HepG2 (cell line): ENCODE measurements around the gene MRFAP1. TPM values are rescaled to one million over a fixed set of nuclear protein-coding genes. Genes with fewer than 3 reads are reported as not detected.

Source experiments
- ARID4A ChIP-seq: sonication (generic); formaldehyde crosslinking; IDR thresholded peaks from 2 replicates; pipeline ENCODE4 v1.5.0; 2020; ENCODE audit warnings: mild to moderate bottlenecking, missing genetic modification reagents, borderline replicate concordance
- ASH2L ChIP-seq: fragments of 300-600, 200-600 bp; sonication (generic); IDR thresholded peaks from 2 replicates; pipeline ENCODE4 v1.7.0; 2017; ENCODE audit warnings: low read depth, mild to moderate bottlenecking, moderate library complexity, mixed read lengths, low read length; ENCODE audit not compliant: insufficient read length
- MXD4 ChIP-seq: IDR thresholded peaks from 2 replicates; pipeline ENCODE4 v1.6.1; 2016; ENCODE audit warnings: mild to moderate bottlenecking, missing biosample characterization, missing genetic modification reagents
- MXI1 ChIP-seq: IDR thresholded peaks from 3 replicates; pipeline ENCODE4 v1.6.1; 2012; ENCODE audit warnings: low read depth, low read length, inconsistent platforms, borderline replicate concordance
- NFKB2 ChIP-seq: sonication (generic); formaldehyde crosslinking; IDR thresholded peaks from 2 replicates; pipeline ENCODE4 v1.4.0; 2020; ENCODE audit warnings: missing genetic modification reagents, borderline replicate concordance
- NR3C1 ChIP-seq: sonication (generic); formaldehyde crosslinking; IDR thresholded peaks from 2 replicates; pipeline ENCODE4 v1.4.0; 2020; ENCODE audit warnings: missing genetic modification reagents
- PBX3 ChIP-seq: sonication (generic); formaldehyde crosslinking; IDR thresholded peaks from 2 replicates; pipeline ENCODE4 v1.8.1; 2023; ENCODE audit warnings: missing genetic modification reagents, inconsistent platforms, borderline replicate concordance
- PHF5A ChIP-seq: IDR thresholded peaks from one replicate; pipeline ENCODE4 v1.6.1; 2018; ENCODE audit warnings: low read depth, missing genetic modification reagents; ENCODE audit not compliant: unreplicated experiment
- RXRB ChIP-seq: IDR thresholded peaks from 2 replicates; pipeline ENCODE4 v1.6.1; 2016; ENCODE audit warnings: borderline replicate concordance, missing genetic modification reagents, missing compliant biosample characterization
- SOX5 ChIP-seq: IDR thresholded peaks from 2 replicates; pipeline ENCODE4 v1.6.1; 2016; ENCODE audit warnings: borderline replicate concordance
- USF2 ChIP-seq, 2 experiments: sonication (generic) in 1 of 2; formaldehyde crosslinking in 1 of 2; IDR thresholded peaks; 2 replicates each; pipeline versions ENCODE4 v1.5.1 to v1.6.1; 2011 to 2020; ENCODE audit warnings: borderline replicate concordance in 1 of 2, low read depth in 1 of 2, low read length in 1 of 2, mild to moderate bottlenecking in 1 of 2, missing genetic modification reagents in 1 of 2, moderate library complexity in 1 of 2
- XRCC5 ChIP-seq: fragments of 200-400 bp; formaldehyde crosslinking; optimal IDR thresholded peaks from 2 replicates; pipeline ENCODE3; 2017; ENCODE audit warnings: mild to moderate bottlenecking, low read length
- YEATS2 ChIP-seq: sonication (generic); formaldehyde crosslinking; IDR thresholded peaks from 2 replicates; pipeline ENCODE4 v1.4.0; 2020; ENCODE audit warnings: missing genetic modification reagents, borderline replicate concordance
- YY1 ChIP-seq: IDR thresholded peaks from 2 replicates; pipeline ENCODE4 v1.6.1; 2011; ENCODE audit warnings: low read length, low read depth, moderate library complexity, mild to moderate bottlenecking; ENCODE audit not compliant: insufficient read depth, insufficient replicate concordance
- ZNF121 ChIP-seq: sonication (generic); formaldehyde crosslinking; IDR thresholded peaks from 2 replicates; pipeline ENCODE4 v1.5.0; 2020; ENCODE audit warnings: mild to moderate bottlenecking, missing genetic modification reagents
- polyA plus RNA-seq, 8 experiments: library from polyadenylated mRNA; depleted of rRNA in 3 of 8; stranded (reverse) in 7 of 8; unstranded in 1 of 8; fragments of >200 nt; fragmentation: Illumina TruSeq in 4 of 8; extraction: Trizol in 4 of 8; gene quantifications; 2 replicates each; pipeline versions ENCODE4 v1.2.1 to v1.2.3, GENCODE V29; 2011 to 2016; ENCODE audit warnings: low read depth in 4 of 8, missing spikeins in 1 of 8, mixed read lengths in 1 of 8; ENCODE audit not compliant: insufficient read depth in 1 of 8
- total RNA-seq, 5 experiments: library from RNA; depleted of rRNA; stranded (reverse); fragments of >200 nt; fragmentation: Illumina TruSeq; extraction: Trizol; gene quantifications; 2 replicates each; pipeline ENCODE4 v1.2.3, GENCODE V29; 2016; ENCODE audit warnings: low read depth in 1 of 5
- TF ChIP-seq, protein P1 (sequence below): sonication (generic); formaldehyde crosslinking; IDR thresholded peaks from 2 replicates; pipeline ENCODE4 v1.5.1; 2020; ENCODE audit warnings: mild to moderate bottlenecking, missing genetic modification reagents, moderate library complexity

Gene MRFAP1
- total and polyA plus RNA-seq, 2 of the 13 experiments (the other 11 are each of a cell fraction or from before 2014, with no cell fraction given), result 112 to 158 TPM

- TF ChIP-seq ARID4A (CRISPR knock-in tag) (peak; percentile 85), PBX3 (CRISPR knock-in tag) (no peak), USF2 (IDR thresholded peaks at IDR 0.05; ENCODE audit: low read depth, low read length) (peak; percentile 95), USF2 (CRISPR knock-in tag; IDR thresholded peaks at IDR 0.05; ENCODE audit: borderline replicate concordance) (peak; percentile 93; the same call in 1 of the 2 replicates), XRCC5 (peak; percentile 27), YY1 (peak; percentile 26), MXD4 (CRISPR knock-in tag) (peak; percentile 75; the same call in 1 of the 2 replicates), RXRB (CRISPR knock-in tag) (peak; percentile 40; the same call in 1 of the 2 replicates), ASH2L (no peak), SOX5 (CRISPR knock-in tag) (peak; percentile 34; the same call in 1 of the 2 replicates), ZNF121 (CRISPR knock-in tag) (no peak), PHF5A (CRISPR knock-in tag) (no peak), YEATS2 (CRISPR knock-in tag) (peak; percentile 36; the same call in 1 of the 2 replicates), MXI1 (no peak; the same call in 2 of the 3 replicates), NR3C1 (CRISPR knock-in tag) (no peak), NFKB2 (CRISPR knock-in tag) (no peak)
- TF ChIP-seq, protein P1, sequence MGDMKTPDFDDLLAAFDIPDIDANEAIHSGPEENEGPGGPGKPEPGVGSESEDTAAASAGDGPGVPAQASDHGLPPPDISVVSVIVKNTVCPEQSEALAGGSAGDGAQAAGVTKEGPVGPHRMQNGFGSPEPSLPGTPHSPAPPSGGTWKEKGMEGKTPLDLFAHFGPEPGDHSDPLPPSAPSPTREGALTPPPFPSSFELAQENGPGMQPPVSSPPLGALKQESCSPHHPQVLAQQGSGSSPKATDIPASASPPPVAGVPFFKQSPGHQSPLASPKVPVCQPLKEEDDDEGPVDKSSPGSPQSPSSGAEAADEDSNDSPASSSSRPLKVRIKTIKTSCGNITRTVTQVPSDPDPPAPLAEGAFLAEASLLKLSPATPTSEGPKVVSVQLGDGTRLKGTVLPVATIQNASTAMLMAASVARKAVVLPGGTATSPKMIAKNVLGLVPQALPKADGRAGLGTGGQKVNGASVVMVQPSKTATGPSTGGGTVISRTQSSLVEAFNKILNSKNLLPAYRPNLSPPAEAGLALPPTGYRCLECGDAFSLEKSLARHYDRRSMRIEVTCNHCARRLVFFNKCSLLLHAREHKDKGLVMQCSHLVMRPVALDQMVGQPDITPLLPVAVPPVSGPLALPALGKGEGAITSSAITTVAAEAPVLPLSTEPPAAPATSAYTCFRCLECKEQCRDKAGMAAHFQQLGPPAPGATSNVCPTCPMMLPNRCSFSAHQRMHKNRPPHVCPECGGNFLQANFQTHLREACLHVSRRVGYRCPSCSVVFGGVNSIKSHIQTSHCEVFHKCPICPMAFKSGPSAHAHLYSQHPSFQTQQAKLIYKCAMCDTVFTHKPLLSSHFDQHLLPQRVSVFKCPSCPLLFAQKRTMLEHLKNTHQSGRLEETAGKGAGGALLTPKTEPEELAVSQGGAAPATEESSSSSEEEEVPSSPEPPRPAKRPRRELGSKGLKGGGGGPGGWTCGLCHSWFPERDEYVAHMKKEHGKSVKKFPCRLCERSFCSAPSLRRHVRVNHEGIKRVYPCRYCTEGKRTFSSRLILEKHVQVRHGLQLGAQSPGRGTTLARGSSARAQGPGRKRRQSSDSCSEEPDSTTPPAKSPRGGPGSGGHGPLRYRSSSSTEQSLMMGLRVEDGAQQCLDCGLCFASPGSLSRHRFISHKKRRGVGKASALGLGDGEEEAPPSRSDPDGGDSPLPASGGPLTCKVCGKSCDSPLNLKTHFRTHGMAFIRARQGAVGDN (CRISPR knock-in tag), result peak; percentile 19; the same call in 1 of the 2 replicates
These were observed 7.2 kb downstream of the MRFAP1 start (continued) for GRCh38 chr4:6647582-6648230.
